Measurements from ENCODE around the gene ELN.

DNA sequence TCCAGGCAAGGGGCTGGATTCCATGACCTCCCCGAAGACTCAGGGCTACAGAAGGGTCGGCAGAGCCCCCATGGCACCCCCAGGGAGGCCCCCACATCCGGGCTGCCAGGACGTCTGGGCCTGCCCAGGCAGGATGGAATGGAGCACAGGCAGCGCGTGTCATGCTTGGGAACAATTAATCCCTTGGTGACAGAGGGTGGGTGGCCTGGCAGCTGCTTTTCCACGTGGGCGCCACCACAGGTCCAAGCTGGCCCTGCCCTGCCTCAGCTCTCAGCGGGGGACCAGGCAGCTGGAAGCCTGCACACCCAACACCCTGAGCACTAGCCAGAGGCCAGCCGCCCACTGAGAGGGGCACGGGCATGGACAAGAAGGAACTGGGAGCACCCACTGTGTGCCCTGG, 11.4 kb downstream of the ELN start:
- TF ChIP-seq SUZ12 (IDR thresholded peaks at IDR 0.05) (no peak), ELF4 (IDR thresholded peaks at IDR 0.05) (no peak), HDGF (IDR thresholded peaks at IDR 0.05; ENCODE audit: borderline replicate concordance) (no peak), FOXA1 (IDR thresholded peaks at IDR 0.05) (no peak), ZNF384 (IDR thresholded peaks at IDR 0.05) (no peak), TARDBP (IDR thresholded peaks at IDR 0.05) (no peak), SP1 (IDR thresholded peaks at IDR 0.05) (no peak), NFRKB (IDR thresholded peaks at IDR 0.05) (no peak), BHLHE40 (IDR thresholded peaks at IDR 0.05; ENCODE audit: borderline replicate concordance) (no peak)
